MCF 10A (cell line): ENCODE results near the gene SUGCT. TPM values are rescaled to one million over a fixed set of nuclear protein-coding genes. Genes with fewer than 3 reads are reported as not detected.

Experiments
- BruUV-seq: library from RNA; stranded (reverse); fragments of 400-500 nt; replicated peaks from 2 replicates; lab custom pipeline; 2021; lab: Mats Ljungman, UMichigan
- CTCF ChIA-PET: fragments of 300-600 bp; sonication (Branson Sonifier 250); formaldehyde crosslinking; extraction: SDS; loops from one replicate; lab custom pipeline; 2021; ENCODE audit warnings: antibody characterized with exemption, inconsistent platforms; lab: Yijun Ruan, JAX
- POLR2A ChIA-PET: fragments of 300-600, 350-650 bp; sonication (Branson Sonifier 250); formaldehyde crosslinking; extraction: SDS; loops from one replicate; lab custom pipeline; 2020; ENCODE audit warnings: antibody characterized with exemption, inconsistent platforms; lab: Yijun Ruan, JAX
- DNase-seq: peaks from one replicate; pipeline ENCODE4 v3.0.0-alpha.2; 2018; ENCODE audit not compliant: unreplicated experiment
- H3K27ac Mint-ChIP-seq: one replicate; pipeline ENCODE4 v1.8.0; 2022; ENCODE audit warnings: mild to moderate bottlenecking, low read depth, mixed read lengths; ENCODE audit not compliant: unreplicated experiment
- H3K27me3 Mint-ChIP-seq: one replicate; pipeline ENCODE4 v1.8.0; 2022; ENCODE audit warnings: mixed read lengths; ENCODE audit not compliant: insufficient read depth, unreplicated experiment
- H3K36me3 Mint-ChIP-seq: one replicate; pipeline ENCODE4 v1.8.0; 2022; ENCODE audit warnings: mild to moderate bottlenecking, moderate library complexity, mixed read lengths; ENCODE audit not compliant: insufficient read depth, unreplicated experiment
- H3K4me1 Mint-ChIP-seq: one replicate; pipeline ENCODE4 v1.8.0; 2022; ENCODE audit warnings: mixed read lengths; ENCODE audit not compliant: insufficient read depth, unreplicated experiment
- H3K4me3 Mint-ChIP-seq: one replicate; pipeline ENCODE4 v1.8.0; 2022; ENCODE audit warnings: mild to moderate bottlenecking, moderate library complexity, mixed read lengths; ENCODE audit not compliant: unreplicated experiment
- H3K9me3 Mint-ChIP-seq: one replicate; pipeline ENCODE4 v1.8.0; 2022; ENCODE audit warnings: mixed read lengths; ENCODE audit not compliant: unreplicated experiment
- CTCF ChIP-seq: fragments of 200-600 bp; IDR thresholded peaks from one replicate; pipeline ENCODE4 v1.8.0; 2022; ENCODE audit warnings: antibody characterized with exemption, mild to moderate bottlenecking; ENCODE audit not compliant: unreplicated experiment
- intact Hi-C: fragments of 100-400 bp; cut with micrococcal nuclease; formaldehyde crosslinking; loops from 2 replicates; pipeline ENCODE4 v1.14.1; 2022
- total RNA-seq: library from RNA; stranded (reverse); gene quantifications from 2 replicates; pipeline ENCODE4 v1.2.3, GENCODE V29; 2022

Gene SUGCT
- total RNA-seq, 1 experiment from 2014 or later = 25.4 TPM

DNA sequence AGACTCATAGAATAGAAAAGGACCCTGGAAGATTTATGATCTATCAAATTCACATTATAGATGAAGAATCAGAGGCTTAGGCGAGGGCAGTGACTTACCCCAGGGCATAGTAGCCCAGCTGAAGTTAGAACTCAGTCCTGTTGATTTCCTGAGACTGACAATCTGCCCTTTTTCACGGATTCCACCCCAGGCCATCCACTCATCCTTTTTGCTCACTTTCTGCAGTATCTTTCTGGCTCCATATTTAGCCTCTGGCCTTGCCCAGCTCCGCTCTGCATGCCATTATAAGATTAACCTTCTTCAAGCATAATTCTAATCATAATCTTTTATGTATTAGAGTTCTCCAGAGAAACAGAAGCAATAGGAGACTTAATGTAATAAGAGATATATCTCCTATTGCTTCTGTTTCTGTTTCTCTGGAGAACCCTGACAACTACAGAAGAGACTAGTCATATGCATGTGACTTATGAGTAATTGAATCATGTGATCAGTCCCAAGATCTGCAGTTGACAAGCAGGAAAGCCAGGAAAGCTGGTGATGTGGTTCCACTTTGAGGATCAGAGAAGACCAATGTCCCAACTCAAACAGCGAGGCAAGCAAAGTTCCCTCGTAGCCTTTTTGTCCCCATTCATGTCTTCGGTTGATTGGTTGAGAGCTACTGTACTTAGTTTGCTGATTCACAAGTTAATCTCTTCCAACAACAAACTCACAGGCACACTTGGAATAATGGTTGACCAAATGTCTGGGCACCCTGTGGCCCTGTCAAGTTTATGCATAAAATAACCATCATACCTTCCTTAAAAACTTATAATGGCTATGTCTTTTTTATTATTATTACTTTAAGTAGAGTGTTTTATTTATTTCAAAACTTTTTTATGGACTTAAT is 412.1 kb downstream of the SUGCT start:
- CTCF ChIA-PET = interaction anchor here (0.7 kb wide), 1 partner anchor 38 kb away, joined by 3 read pairs; no protein-coding TSS in a partner anchor
- no peak for DNase-seq
- H3K27me3 Mint-ChIP-seq = no peaks in the 10 kb centered on the region
- no peak for TF ChIP-seq CTCF
- no TSS peak for BruUV-seq
- H3K36me3 Mint-ChIP-seq = no peaks in the 10 kb centered on the region
- no peak overlapping the region for H3K27ac Mint-ChIP-seq
- POLR2A ChIA-PET = no interaction called here
- peaks cover 6% of the 10 kb centered on the region for H3K4me1 Mint-ChIP-seq
- no peak overlapping the region for H3K4me3 Mint-ChIP-seq
- no peaks in the 10 kb centered on the region for H3K9me3 Mint-ChIP-seq
- intact Hi-C loops = no loop called here

DNA sequence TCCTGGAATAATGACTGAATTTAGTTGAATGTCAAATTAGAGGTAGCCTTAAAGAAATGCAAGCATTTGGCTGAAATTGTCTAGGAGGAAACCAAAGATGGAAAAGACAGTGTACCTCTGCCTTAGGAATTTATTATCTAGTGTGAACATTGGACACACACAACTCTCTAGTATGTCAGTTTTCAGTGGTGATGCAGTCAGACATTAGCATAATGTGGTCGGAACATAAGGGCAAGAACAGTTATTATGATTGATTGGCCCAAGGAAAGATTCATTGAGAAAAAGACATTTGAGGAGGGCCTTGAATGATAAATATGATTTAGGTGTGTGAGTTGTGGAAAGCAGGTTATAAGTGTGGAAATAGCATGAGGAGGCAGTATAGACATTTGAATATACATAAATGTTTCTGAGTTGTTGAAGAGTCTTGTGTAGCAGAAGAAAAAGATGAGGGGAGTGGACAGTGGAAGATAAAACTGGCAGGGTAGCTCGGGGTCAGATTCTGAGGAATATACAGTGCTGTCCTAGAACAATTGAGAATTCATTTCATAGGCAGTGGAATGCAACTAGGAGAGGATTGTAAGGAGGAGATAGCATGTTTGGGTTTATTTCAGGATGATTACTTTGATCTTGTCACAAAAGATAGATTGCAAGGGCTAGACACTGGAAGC is 414.7 kb downstream of the SUGCT start:
- intact Hi-C loops = no loop called here
- H3K4me3 Mint-ChIP-seq = no peak overlapping the region
- H3K27ac Mint-ChIP-seq = no peak overlapping the region
- no TSS peak for BruUV-seq
- no peaks in the 10 kb centered on the region for H3K36me3 Mint-ChIP-seq
- no peak for DNase-seq
- no peaks in the 10 kb centered on the region for H3K9me3 Mint-ChIP-seq
- CTCF ChIA-PET = no interaction called here
- H3K27me3 Mint-ChIP-seq = no peaks in the 10 kb centered on the region
- peaks cover 7% of the 10 kb centered on the region for H3K4me1 Mint-ChIP-seq
- no peak for TF ChIP-seq CTCF
- POLR2A ChIA-PET = no interaction called here

DNA sequence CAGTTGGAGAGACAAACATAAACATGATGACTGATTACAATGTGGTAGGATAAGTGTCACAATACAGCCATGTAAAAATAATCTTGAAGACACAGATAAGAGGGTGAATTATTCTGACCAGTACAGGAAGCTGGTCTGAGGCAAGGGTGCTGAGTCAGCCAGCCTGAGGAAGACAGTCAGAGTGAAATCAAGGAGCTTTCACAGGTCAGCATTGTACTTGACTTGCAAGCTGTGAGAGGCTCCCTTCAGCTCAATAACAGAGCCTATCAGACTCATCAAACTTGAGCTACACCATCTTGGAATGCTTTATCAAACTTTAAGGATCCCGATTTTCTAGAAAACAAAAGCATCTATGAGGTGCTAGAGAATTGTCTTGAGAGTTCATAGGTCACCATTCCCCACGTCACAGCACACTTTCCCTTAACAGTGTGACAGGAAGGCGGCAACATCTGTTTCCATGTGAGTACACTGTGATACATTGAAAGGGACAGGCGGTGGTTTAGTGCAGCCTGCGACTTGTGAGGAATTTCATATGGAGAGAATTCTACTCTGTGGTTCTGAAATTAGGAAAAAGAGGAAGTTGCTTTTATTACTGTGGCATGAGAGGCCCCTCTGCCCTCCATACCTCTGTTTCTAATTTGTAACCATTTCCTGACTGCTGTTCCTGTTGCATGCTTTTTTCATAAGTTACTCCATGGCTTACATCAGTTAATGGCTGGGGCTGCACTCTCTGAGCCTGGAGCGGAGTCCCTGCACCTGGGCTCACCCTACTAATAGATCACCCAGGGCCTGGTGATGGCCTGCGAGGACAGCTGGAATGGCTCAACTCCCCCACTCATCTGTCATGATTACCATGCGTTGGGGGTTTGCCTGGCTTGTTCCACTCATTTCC is 417.1 kb downstream of the SUGCT start:
- Mint-ChIP-seq H3K4me3 (no peak overlapping the region), H3K27ac (no peak overlapping the region), H3K9me3 (no peaks in the 10 kb centered on the region), H3K27me3 (no peaks in the 10 kb centered on the region), H3K4me1 (peaks cover 7% of the 10 kb centered on the region), H3K36me3 (no peaks in the 10 kb centered on the region)
- BruUV-seq = no TSS peak
- CTCF ChIA-PET = interaction anchor here (0.7 to 1.2 kb wide), 2 partner anchors 10 to 705 kb away, joined by 3 read pairs; no protein-coding TSS in a partner anchor
- intact Hi-C loops = no loop called here
- TF ChIP-seq CTCF = no peak
- peak; percentile 35 for DNase-seq
- POLR2A ChIA-PET = no interaction called here
